Colonic mucosa (tissue), 4 donors: ENCODE results near the gene POLR2E. TPM values are rescaled to one million over a fixed set of nuclear protein-coding genes. Genes with fewer than 3 reads are reported as not detected.

ENCODE experiments used
- DNase-seq: peaks from one replicate; pipeline ENCODE4 v3.0.0-alpha.2; 2020
- H3K27ac ChIP-seq: fragments of 200-600 bp; one replicate; pipeline ENCODE4 v1.8.0; 2021
- H3K27me3 ChIP-seq: fragments of 200-600 bp; one replicate; pipeline ENCODE4 v1.8.0; 2021
- H3K36me3 ChIP-seq: fragments of 200-600 bp; one replicate; pipeline ENCODE4 v1.8.0; 2021
- H3K4me1 ChIP-seq: fragments of 200-600 bp; one replicate; pipeline ENCODE4 v1.8.0; 2021; ENCODE audit warnings: mild to moderate bottlenecking
- H3K4me3 ChIP-seq: fragments of 200-600 bp; one replicate; pipeline ENCODE4 v1.8.0; 2021
- H3K9ac ChIP-seq, 2 donors: one replicate each; pipeline ENCODE4 v1.7.0; 2013; ENCODE audit warnings: control low read depth in 2 of 2, low read depth in 2 of 2, low read length in 2 of 2
- H3K9me3 ChIP-seq: fragments of 200-600 bp; one replicate; pipeline ENCODE4 v1.8.0; 2021
- CTCF ChIP-seq: fragments of 200-600 bp; IDR thresholded peaks from one replicate; pipeline ENCODE4 v1.8.0; 2022; ENCODE audit warnings: antibody characterized with exemption, mild to moderate bottlenecking
- intact Hi-C: fragments of 100-400 bp; cut with DNase I; formaldehyde crosslinking; loops from one replicate; pipeline ENCODE4 v1.14.1; 2022
- total RNA-seq, 2 donors: library from RNA; stranded (reverse); fragmentation: NEBNext Ultra II Directional in 1 of 2; extraction: Animal tissue kit (Norgen Biotek cat#: 25700) in 1 of 2; gene quantifications; one replicate each; pipeline ENCODE4 v1.2.1, GENCODE V29; 2021
- donor health status: healthy.
- donor health status: DM: no; HTN: no; CAD: no.
- donor health status: DM: no; HTN: no; CAD: no.

POLR2E gene
- total RNA-seq, 2 donors from 2014 or later: 135 to 245 TPM

GRCh38 chr19:1039646-1040475 is 55.3 kb downstream of the POLR2E start, which contains the start of gene ABCA7:
Gene ABCA7, plus strand, starts transcription at chr19:1040107. Its CDS starts 1,255 bp downstream, at chr19:1041362.
- TF ChIP-seq CTCF: no peak
- Histone ChIP-seq H3K9ac (peak within 1 kb of the TSS; percentile 74 to 86), H3K4me1 (peaks cover 23% of the 10 kb centered on the region), H3K36me3 (no peaks in the 10 kb centered on the region), H3K9me3 (no peaks in the 10 kb centered on the region), H3K4me3 (peak within 1 kb of the TSS; percentile 52), H3K27me3 (no peaks in the 10 kb centered on the region), H3K27ac (peak within 1 kb of the TSS; percentile 76)
- peak; percentile 99 for DNase-seq
- intact Hi-C loops: no loop called here

- no peak for DNase-seq
- Histone ChIP-seq H3K9me3 (no peaks in the 10 kb centered on the region), H3K27me3 (no peaks in the 10 kb centered on the region), H3K27ac (peak overlapping the region; percentile 76), H3K4me1 (peaks cover 23% of the 10 kb centered on the region), H3K9ac (peak overlapping the region; percentile 34 to 39), H3K4me3 (peak overlapping the region; percentile 52), H3K36me3 (no peaks in the 10 kb centered on the region)
- no peak for TF ChIP-seq CTCF
- intact Hi-C loops: no loop called here
Observed at GRCh38 chr19:1038978-1039645, 56.1 kb downstream of the POLR2E start.

GRCh38 chr19:1037621-1038064 is 57.5 kb downstream of the POLR2E start:
- DNase-seq: no peak
- H3K4me3 ChIP-seq: no peak overlapping the region
- H3K27ac ChIP-seq: peak overlapping the region; percentile 76
- H3K9me3 ChIP-seq: no peaks in the 10 kb centered on the region
- H3K9ac ChIP-seq: no peak overlapping the region
- intact Hi-C loops: no loop called here
- no peak for TF ChIP-seq CTCF
- H3K4me1 ChIP-seq: peaks cover 20% of the 10 kb centered on the region
- H3K27me3 ChIP-seq: no peaks in the 10 kb centered on the region
- peaks cover under 1% of the 10 kb centered on the region for H3K36me3 ChIP-seq

Other genes starting within 250 kb of the POLR2E start
- not detected for gene ELANE, start 243.1 kb downstream of the POLR2E start, total RNA-seq
- 10 to 100 TPM; 42.2 to 55.3 TPM for gene CFD, start 235.7 kb downstream of the POLR2E start, total RNA-seq
- 10 to 100 TPM; 73.3 to 83.2 TPM for gene MED16, start 202.2 kb downstream of the POLR2E start, total RNA-seq
- not detected for gene RNU6-9, start 201.9 kb downstream of the POLR2E start, total RNA-seq
- gene R3HDM4, start 182.2 kb downstream of the POLR2E start, total RNA-seq: 10 to 100 TPM; 54.5 to 55.6 TPM
- under 1 TPM in 1 of 2 donors, not detected in 1; 0.21 TPM for gene KISS1R, start 178.0 kb downstream of the POLR2E start, total RNA-seq
- gene ARID3A, start 169.3 kb downstream of the POLR2E start, total RNA-seq: 10 to 100 TPM in 1 of 2 donors, 1 to 10 TPM in 1; 8.7 to 13.0 TPM
- gene WDR18, start 111.0 kb downstream of the POLR2E start, total RNA-seq: 10 to 100 TPM; 26.5 to 81.5 TPM
- not detected for gene GRIN3B, start 95.0 kb downstream of the POLR2E start, total RNA-seq
- gene TMEM259, start 74.3 kb downstream of the POLR2E start, total RNA-seq: 100 to 1,000 TPM; 170 to 235 TPM
- not detected for gene RNU6-2, start 73.9 kb downstream of the POLR2E start, total RNA-seq
- 100 to 1,000 TPM; 108 to 132 TPM for gene CNN2, start 68.8 kb downstream of the POLR2E start, total RNA-seq
- 10 to 100 TPM; 23.9 to 31.6 TPM for gene ABCA7, start 55.3 kb downstream of the POLR2E start, total RNA-seq
- gene ARHGAP45, start 28.2 kb downstream of the POLR2E start, total RNA-seq: 10 to 100 TPM; 27.4 to 37.9 TPM
- 100 to 1,000 TPM; 187 to 189 TPM for gene GPX4, start 8.6 kb upstream of the POLR2E start, total RNA-seq
- 10 to 100 TPM; 65.5 to 77.1 TPM for gene SBNO2, start 78.9 kb upstream of the POLR2E start, total RNA-seq
- 100 to 1,000 TPM in 1 of 2 donors, 10 to 100 TPM in 1; 76.3 to 103 TPM for gene STK11, start 110.4 kb upstream of the POLR2E start, total RNA-seq
- under 1 TPM; 0.22 to 0.48 TPM for gene CBARP, start 142.6 kb upstream of the POLR2E start, total RNA-seq
- 100 to 1,000 TPM; 359 to 627 TPM for gene ATP5F1D, start 146.4 kb upstream of the POLR2E start, total RNA-seq
- gene MIDN, start 153.2 kb upstream of the POLR2E start, total RNA-seq: 100 to 1,000 TPM; 172 to 177 TPM
- 100 to 1,000 TPM; 163 to 179 TPM for gene CIRBP, start 174.0 kb upstream of the POLR2E start, total RNA-seq
- 100 to 1,000 TPM in 1 of 2 donors, 10 to 100 TPM in 1; 41.8 to 114 TPM for gene FAM174C, start 180.2 kb upstream of the POLR2E start, total RNA-seq
- 10 to 100 TPM; 72.8 to 86.1 TPM for gene EFNA2, start 190.5 kb upstream of the POLR2E start, total RNA-seq